Fibroblast of mammary gland (primary cell): ENCODE results near the gene SAT2.
A peak's percentile ranks its signal among the peaks of the same experiment; 100 is the strongest.

Experiments used
- DNase-seq: peaks from one replicate; pipeline ENCODE4 v3.0.0-alpha.2; 2010; ENCODE audit warnings: low read depth
- H3K4me3 ChIP-seq: 2 replicates; pipeline ENCODE4 v1.5.1; 2011; ENCODE audit warnings: low read depth, mild to moderate bottlenecking, low read length, moderate library complexity; ENCODE audit not compliant: control insufficient read depth
- TF ChIP-seq, protein P1 (sequence below): conservative IDR thresholded peaks from 2 replicates; pipeline ENCODE4 v1.5.1; 2011; ENCODE audit warnings: low read depth, low read length, inconsistent platforms; ENCODE audit not compliant: control insufficient read depth, insufficient read depth

The SAT2 gene

DNA sequence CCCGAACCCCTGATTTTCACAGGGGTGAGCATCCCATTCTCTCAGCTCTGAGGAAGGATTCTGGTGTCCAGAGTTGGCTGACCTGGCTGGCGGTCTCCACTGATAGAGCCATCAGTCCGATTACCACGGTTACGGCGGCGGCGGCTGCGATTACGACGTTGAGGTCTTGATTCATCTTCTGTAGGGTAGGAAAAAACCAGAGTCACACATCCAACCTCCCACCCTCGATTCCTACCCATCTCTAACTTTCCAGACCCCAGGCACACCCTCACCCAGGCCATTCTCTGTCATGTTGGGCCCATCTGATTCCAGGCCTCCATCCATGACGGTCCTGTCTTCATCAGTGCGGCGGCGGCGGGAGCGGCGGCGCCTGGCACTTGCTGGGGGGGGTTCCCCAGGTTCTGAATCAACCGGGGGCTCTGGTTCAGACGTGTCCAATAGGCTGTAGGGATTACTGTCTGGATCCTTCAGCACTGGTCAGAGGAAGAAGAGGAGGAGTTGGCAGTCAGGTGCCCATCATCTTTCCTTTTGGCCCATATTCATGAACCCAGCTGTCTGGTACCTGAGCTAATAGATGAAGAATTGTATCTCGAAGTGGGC, 35.1 kb downstream of the SAT2 start:
- no peak for DNase-seq
- TF ChIP-seq, protein P1, sequence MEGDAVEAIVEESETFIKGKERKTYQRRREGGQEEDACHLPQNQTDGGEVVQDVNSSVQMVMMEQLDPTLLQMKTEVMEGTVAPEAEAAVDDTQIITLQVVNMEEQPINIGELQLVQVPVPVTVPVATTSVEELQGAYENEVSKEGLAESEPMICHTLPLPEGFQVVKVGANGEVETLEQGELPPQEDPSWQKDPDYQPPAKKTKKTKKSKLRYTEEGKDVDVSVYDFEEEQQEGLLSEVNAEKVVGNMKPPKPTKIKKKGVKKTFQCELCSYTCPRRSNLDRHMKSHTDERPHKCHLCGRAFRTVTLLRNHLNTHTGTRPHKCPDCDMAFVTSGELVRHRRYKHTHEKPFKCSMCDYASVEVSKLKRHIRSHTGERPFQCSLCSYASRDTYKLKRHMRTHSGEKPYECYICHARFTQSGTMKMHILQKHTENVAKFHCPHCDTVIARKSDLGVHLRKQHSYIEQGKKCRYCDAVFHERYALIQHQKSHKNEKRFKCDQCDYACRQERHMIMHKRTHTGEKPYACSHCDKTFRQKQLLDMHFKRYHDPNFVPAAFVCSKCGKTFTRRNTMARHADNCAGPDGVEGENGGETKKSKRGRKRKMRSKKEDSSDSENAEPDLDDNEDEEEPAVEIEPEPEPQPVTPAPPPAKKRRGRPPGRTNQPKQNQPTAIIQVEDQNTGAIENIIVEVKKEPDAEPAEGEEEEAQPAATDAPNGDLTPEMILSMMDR: no peak
- H3K4me3 ChIP-seq: no peak overlapping the region

DNA sequence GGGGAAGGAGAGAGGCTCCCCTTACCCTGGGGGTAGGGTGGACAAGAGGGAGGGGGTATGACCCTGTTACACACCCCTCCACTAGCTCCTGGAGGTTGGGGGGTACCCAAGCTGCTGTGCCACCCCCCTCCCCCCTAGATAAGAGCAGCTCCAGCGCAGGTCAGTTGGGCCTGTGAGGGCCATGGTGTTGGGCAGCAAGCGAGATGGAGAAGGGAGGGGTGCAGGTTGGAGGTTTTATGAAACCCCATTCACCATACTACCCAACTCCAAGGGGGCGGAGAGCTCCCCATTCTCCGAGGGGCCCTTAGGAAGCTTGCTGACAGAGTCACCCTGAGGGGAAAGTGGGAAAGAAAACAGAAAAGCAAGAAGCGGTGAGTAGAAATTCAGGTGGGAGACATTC, 36.0 kb downstream of the SAT2 start:
- DNase-seq: no peak
- no peak overlapping the region for H3K4me3 ChIP-seq
- TF ChIP-seq, protein P1: no peak

DNA sequence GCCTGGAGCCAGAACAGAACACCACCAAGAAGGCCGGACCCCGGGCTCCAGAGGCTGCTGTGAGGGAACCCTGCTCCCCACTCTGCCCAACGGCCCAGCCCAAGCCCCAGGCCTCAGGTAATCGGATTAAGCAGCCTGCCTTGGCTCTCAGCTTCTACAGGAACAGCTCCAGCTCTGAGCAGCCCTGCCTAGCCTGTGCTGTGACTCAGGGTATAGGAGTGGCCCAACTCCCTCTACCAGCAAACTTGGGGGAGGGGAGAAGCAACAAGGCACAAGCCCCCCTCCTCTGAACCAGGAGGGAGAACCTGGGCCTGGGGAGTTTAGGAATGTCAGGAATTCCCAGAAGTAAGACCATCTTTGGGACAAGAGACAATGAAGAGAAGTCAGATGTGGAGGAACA, 36.9 kb downstream of the SAT2 start:
- H3K4me3 ChIP-seq: no peak overlapping the region
- DNase-seq: peak; percentile 65
- TF ChIP-seq, protein P1: no peak

DNA sequence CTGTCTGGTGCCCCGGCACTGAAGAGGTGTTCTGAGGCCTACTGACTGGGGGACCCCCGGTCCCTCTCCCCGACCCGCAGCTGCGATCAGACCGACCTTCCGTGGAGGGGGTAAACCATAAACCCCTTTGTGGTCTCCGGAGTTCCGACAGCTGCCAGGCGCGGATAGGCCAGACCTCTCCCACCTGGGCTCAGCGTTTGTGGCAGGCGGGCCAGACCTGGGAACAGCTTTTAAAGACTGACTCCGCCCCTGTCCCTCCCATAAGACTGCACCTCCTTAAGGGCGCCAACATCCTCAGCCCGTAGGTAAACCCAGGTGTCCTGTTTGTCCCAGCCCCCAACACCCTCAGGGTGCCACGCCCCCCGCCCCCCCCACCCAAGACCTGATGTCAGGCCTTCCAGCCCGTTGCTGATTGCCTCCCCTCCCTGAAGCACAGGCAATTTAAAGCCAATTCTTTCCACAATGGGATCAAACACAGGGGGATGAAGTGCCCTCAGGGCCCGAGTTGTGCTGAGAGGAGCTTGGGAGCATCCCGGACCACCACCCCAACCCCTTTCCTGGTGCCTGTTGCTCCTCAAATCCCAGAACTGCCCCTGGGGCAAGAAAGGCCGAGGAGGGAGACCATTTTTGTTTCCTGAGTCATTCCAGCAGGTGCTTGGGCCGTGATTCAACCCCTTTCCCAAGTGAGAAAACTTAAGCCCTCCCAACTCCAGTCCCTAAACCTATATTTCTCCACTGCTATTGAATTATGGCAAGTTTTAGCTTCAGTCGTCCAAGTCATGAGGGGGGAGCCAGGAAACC, 37.5 kb downstream of the SAT2 start, which contains the start of gene SOX15:
TSS of gene SOX15 (minus strand) at position 204 of the 801 bp plus-strand sequence. CDS start 418 bp downstream, outside the sequence.
- DNase-seq: no peak
- TF ChIP-seq, protein P1: no peak
- H3K4me3 ChIP-seq: no peak within 1 kb of the TSS

DNA sequence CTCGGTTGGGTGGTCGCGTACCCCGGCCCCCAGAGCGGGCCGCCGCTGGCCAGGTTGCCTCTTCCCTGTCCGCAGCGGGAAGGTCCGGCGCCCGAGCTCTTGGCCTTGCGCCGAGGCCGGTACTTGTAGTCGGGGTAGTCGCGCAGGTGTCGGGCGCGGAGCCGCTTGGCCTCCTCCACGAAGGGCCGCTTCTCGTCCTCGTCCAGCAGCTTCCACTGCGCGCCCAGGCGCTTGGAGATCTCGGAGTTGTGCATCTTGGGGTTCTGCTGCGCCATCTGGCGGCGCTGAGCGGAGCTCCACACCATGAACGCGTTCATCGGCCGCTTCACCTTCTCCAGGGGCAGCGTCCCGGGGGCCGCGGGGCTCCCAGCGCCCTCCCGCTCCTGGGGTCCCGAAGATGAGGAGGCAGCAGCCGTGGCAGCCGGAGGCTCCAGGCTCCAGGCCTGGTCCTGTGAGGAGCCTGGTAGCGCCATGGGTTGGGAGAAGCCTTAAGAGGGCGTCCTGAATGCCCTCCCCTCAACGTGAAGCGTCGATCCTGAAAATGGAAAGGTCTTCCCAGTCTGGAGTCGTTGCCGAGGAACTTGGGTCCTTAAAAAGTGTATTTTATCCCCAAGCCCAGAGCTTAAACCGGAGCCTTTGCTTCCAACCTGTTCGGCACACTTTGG, 38.3 kb downstream of the SAT2 start:
- TF ChIP-seq, protein P1: peak; percentile 67
- DNase-seq: peak; percentile 88
- H3K4me3 ChIP-seq: no peak overlapping the region

DNA sequence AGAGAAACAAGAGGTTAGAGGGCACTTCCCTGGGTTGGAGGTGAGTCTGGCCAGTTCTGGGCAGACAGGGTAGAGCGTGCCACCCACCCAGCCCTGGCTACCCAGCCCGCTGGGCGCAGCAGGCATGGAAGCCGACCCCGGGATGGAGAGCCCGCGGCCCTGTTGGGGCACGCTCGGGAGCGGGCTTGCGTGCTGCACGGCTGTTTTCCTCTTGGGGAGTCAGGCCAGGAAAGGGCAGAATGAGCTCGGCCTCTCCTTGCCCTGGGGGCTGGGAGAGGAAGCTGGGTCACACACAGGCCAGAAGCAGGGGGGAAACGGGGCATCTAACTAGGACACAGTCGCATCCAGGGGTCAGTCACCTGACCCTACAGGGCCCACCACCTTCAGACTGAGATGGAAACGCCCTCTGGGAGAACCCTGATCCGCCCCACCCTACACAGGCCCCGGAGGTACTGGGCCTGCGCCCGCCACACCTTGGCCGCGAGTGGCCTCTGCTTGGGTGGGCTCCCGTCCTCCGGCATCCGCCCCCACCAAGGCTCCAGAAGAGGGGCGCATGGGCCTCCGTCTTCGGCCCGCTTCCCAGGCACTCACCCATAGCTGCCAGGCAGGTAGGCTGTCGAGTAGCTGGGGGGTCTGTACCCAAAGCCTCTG, 38.9 kb downstream of the SAT2 start:
- no peak overlapping the region for H3K4me3 ChIP-seq
- DNase-seq: no peak
- TF ChIP-seq, protein P1: no peak
